Measurements from ENCODE around the gene BCAS2.
"Not testable (repeated sequence)": the region's sequence is repeated elsewhere in the genome, so short reads cannot be mapped to it uniquely, and the experiment has no call there.

BCAS2 gene

DNA sequence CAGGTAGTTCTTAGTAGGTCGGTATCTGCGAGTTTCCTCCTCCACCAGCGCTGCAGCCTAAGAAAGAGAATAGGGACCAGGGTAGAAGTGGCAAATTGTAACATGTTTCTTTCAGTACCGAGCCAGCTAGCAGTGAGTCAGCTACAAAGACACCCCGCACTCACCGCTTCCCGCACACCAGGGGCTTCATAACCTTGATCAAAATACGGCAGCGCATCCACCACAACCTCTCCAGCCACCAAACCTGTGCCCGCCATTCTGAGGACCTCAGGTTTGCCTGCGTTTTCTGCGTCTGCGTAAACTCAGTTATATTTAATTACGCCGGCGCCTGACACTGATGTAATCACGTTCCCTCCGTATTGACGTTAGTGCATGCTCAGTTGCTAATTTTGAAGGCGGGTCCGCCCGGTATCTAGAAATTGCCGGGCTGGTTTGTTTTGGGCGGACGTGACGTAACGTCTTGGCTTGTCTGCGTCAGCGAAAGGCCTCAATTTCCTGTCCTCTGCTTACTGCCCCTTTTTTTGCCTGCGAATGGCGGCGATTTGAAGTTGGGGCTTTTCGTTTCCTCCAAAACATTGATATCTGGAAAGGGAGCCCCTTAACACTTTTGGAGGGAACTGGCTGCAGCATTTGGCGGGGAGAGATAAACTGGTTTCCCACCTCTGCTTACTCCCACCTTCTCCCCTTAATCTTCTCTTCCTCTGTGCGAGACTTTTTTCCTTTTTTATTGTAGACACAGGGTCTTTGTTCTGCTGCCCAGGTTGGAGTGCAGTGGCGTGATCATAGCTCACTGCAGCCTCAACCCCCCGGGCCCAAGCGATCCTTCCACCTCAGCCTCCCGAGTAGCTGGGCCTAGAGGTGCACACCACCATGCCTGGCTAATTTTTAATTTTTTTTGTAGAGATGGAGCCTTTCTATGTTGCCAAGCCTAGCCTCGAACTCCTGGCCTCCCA lies at the start of gene BCAS2:
Gene BCAS2, minus strand, starts transcription at position 281 of the 953 bp plus-strand sequence. Its CDS starts 24 bp downstream, at position 257.
- peak; percentile 94 for DNase-seq (ENCODE audit: low read depth)

- no peak for DNase-seq (ENCODE audit: low read depth)
Measured at GRCh38 chr1:114627107-114627506, 45.7 kb upstream of the BCAS2 start.

DNA sequence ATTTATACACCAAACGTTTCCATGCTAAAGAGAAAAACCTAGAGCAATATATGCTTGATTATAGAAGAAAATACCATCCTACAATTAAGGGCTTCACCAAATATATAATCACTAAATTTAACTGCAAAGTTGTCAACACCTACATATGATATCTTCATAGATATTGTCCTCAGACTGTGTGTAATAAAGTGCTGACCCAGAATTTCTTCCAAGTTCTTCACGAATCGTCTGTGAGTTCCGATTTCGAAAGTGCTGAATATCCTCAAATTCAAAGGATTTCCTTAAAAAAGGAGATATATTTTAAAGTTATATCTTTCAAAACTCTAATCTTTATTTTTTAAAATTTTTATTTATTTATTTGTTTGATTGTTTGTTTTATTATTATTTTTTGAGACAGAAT lies 41.9 kb upstream of the BCAS2 start:
- DNase-seq (ENCODE audit: low read depth) = no peak

DNA sequence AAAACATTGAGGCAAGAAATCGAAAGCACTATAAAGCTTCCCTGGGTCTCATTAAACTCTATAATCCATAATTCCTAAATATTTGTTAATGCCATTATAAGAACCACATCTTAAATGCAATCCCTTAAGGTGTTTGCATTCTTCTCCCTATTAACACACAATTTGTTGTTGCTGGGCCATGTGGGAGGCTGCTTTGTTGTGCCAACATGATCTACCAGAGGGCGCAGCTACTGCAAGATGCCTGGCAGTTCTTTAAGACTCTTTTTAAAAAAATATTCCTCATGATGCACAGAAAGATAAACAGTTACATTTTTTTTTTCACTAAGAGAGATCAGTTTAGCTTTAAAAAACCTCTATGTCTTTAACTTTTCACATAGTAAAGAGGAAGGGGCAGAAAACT lies 39.0 kb upstream of the BCAS2 start:
- DNase-seq (ENCODE audit: low read depth) = no peak

GRCh38 chr1:114618606-114619005 lies 37.2 kb upstream of the BCAS2 start:
- DNase-seq (ENCODE audit: low read depth) = no peak

- DNase-seq (ENCODE audit: low read depth) = no peak
Measured at GRCh38 chr1:114610546-114611245, 29.3 kb upstream of the BCAS2 start.

- DNase-seq (ENCODE audit: low read depth) = no peak
Measured at GRCh38 chr1:114609826-114610225, 28.4 kb upstream of the BCAS2 start.

GRCh38 chr1:114609026-114609425 lies 27.6 kb upstream of the BCAS2 start:
- DNase-seq (ENCODE audit: low read depth) = no peak

GRCh38 chr1:114607223-114607622 lies 25.8 kb upstream of the BCAS2 start:
- DNase-seq (ENCODE audit: low read depth) = no peak

- DNase-seq (ENCODE audit: low read depth) = no peak
Measured at GRCh38 chr1:114597949-114598348, 16.5 kb upstream of the BCAS2 start.

GRCh38 chr1:114595602-114596001 lies 14.2 kb upstream of the BCAS2 start:
- DNase-seq (ENCODE audit: low read depth) = no peak

GRCh38 chr1:114594046-114594445 lies 12.6 kb upstream of the BCAS2 start:
- no peak for DNase-seq (ENCODE audit: low read depth)

GRCh38 chr1:114589122-114589521 lies 7.7 kb upstream of the BCAS2 start:
- no peak for DNase-seq (ENCODE audit: low read depth)

GRCh38 chr1:114588196-114588689 lies 6.8 kb upstream of the BCAS2 start:
- DNase-seq (ENCODE audit: low read depth) = no peak

DNA sequence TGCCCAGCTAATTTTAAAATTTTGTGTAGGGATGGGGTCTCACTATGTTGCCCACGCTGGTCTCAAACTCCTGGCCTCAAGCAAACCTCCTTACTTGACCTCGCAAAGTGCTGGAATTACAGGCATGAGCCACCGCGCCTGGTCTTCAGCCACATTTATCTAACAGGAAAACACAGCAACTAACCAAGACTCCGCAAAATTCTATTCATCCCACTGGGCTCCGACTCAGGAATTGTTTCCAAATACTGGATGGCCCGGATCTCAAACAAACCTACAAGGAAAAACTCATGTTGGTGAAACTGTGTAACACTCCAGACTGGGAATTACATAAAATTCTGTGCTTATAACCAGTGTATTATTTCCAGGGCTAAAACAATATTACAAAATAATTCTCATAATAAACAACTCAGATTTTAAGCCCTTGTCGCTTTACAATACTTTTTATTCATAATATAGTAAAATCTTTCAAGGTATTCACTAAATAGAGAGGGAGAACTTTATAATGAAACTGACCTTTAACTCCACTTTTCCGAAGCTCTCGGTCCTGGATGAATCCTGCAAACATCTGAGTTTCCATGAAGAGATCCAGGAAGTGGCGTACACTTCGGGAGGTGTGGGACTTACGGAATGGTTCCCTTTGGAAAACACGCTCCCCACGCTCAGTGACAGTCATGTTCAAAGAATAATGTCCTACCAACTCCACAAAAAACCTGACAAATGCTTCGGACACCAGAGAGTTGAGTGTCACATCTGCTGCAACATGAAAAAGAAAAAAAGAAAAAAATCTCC lies 6.0 kb upstream of the BCAS2 start:
- no peak for DNase-seq (ENCODE audit: low read depth)

GRCh38 chr1:114586513-114587047 lies 5.2 kb upstream of the BCAS2 start:
- no peak for DNase-seq (ENCODE audit: low read depth)

- no peak for DNase-seq (ENCODE audit: low read depth)
Measured at GRCh38 chr1:114585231-114585630, 3.8 kb upstream of the BCAS2 start.

- no peak for DNase-seq (ENCODE audit: low read depth)
Measured at GRCh38 chr1:114574365-114574764, 7.0 kb downstream of the BCAS2 start.

- no peak for DNase-seq (ENCODE audit: low read depth)
Measured at GRCh38 chr1:114564141-114564540, 17.3 kb downstream of the BCAS2 start.

DNA sequence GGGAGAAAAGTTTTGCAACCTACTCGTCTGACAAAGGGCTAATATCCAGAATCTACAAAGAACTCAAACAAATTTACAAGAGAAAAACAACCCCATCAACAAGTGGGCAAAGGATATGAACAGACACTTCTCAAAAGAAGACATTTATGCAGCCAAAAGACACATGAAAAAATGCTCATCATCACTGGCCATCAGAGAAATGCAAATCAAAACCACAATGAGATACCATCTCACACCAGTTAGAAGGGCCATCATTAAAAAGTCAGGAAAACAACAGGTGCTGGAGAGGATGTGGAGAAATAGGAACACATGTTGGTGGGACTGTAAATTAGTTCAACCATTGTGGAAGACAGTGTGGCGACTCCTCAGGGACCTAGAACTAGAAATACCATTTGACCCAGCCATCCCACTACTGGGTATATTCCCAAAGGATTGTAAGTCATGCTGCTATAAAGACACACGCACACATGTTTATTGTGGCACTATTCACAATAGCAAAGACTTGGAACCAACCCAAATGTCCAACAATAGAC lies 18.4 kb downstream of the BCAS2 start:
- not testable (repeated sequence) for DNase-seq (ENCODE audit: low read depth)

- no peak for DNase-seq (ENCODE audit: low read depth)
Measured at GRCh38 chr1:114561333-114561732, 20.1 kb downstream of the BCAS2 start.

GRCh38 chr1:114559356-114559755 lies 22.1 kb downstream of the BCAS2 start:
- no peak for DNase-seq (ENCODE audit: low read depth)

All from stimulated activated CD4-positive, alpha-beta T cell treated with anti-CD3 and anti-CD28 coated beads, Interleukin-2, amount 100 ng/mL, for 4 hours (primary cell).